Fibroblast of gingiva (primary cell): ENCODE data around the gene SLC5A1.
"Not testable (repeated sequence)": the region's sequence is repeated elsewhere in the genome, so short reads cannot be mapped to it uniquely, and the experiment has no call there.

Source experiments
- DNase-seq: peaks from one replicate; pipeline ENCODE4 v3.0.0-alpha.2; 2011; ENCODE audit warnings: low read depth

Gene SLC5A1

DNA sequence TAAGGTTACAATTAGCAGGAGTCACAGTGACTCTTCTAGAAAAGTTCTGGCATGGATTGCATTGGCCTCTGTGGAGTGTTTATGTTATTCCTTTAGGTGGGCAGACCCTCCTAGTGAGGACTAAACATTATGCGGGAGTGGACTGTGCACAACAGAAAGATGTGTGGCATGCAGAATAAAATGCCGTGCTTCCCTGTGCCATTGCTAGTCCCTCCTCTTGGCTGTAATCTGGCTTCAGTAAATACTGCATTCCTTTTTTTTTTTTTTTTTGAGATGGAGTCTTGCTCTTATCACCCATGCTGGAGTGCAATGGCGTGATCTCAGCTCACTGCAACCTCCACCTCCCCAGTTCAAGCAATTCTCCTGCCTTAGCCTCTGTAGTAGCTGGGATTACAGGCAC is 45.0 kb downstream of the SLC5A1 start:
- no peak for DNase-seq

DNA sequence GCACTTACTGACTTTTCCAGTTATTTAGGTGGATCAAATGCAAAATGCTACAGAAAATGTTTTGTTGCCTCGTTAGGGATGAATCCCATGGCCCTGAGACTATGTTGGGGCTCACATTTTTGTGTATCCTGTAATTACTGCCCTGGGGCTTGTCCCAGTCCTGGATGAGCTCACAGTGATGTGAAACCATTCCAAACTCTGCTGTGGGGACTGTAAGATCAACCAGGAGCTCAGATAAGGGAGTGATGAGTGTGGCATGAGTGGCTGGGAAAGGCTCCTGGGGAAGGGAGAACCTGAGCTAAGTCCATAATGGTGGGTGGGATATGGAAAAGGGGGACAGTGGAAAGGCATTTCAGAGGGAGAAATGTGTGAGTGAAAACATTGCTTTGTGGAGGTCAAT is 54.0 kb downstream of the SLC5A1 start:
- DNase-seq, result no peak

DNA sequence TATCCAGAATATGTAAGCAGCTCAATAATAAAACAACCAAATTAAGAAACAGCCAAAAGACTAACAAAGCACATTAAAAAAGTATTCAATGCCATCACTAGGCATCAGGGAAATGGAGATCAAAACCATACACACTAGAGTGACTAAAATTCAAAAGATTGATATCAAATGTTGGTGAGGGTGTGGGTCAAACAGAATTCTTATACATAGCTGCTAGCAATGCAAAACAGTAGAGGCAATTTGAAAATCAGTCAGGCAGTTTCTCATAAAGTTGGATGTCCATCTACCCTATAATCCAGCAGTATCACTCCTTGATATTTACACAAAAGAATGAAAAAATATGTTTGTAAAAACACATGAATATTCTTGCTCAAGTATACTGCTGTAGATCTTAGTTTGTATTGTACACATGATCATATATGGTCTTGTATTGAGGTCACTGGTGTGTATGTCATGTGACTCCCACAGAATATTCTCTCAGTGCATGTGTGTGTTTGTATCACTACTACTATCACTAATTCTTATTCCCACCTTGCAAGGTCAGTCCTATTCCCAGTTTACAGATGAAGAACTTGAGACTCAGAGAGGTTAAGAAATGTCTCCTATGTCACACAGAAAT is 54.9 kb downstream of the SLC5A1 start:
- DNase-seq, result no peak

DNA sequence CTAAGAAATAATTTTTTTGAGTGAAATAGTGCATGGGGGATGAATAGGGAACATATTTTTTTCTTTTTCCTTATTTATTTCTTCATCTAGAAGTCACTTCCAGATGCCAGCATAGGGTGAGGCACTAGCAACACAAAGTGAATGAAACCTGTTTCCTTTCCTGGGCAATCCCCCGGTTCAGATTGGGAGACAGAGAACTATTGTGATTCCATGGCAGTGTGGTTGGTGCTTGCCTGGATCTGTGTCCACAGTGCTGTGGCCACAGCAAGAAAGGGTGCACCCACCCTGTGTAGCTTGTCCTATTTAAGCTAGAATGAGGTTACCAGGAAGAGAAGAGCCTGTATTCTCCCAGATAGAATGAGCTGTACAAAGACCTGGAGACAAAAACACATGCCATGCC is 57.6 kb downstream of the SLC5A1 start:
- no peak for DNase-seq

DNA sequence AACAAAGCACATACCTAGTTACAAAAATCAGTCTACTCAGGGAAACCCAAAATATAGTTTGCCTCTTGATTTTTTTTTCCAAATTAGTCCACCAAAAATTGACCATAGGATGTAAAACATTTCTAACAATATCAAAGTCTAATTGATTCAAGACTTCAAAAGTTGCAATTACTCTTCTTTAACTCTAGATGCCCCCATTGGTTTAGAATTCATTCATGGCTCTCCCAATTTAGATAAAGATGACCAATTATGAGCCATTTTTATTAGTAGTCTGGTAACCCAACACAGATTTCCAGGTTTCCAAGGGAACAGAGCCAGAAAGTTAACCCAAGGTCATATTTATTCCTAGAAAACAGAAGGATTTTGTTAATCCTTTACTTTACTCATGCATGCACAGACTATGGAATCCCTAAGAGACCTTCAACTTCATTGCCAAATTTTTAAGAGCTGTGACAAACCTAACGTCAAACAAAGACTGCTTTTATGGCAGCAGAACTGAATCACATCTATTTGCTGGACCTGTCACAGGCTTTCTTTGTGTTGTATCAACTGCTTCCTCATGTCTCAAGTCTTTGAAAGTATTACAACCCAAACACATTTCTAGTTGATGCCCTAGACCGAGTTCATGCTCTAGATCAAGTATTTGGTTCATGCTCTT is 60.7 kb downstream of the SLC5A1 start:
- no peak for DNase-seq

DNA sequence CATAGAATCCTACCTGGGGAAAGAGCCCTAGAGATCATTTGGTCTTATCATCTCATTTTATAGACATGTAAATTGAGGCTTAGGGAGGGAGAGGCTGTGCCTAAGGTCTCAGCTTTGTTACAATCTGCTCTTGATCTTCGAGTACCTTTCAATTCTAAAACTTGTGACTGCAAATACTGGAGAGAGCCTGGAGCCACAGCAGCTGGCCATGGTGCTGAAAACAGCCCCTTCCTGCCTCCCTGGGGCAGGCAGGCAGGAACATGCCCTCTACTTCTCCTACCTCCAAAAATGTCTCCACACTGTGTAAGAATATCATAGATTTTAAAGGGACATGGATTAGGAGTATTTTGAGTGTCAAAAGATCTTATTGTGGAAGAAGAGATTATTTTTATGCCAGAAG is 63.9 kb downstream of the SLC5A1 start:
- DNase-seq, result no peak

DNA sequence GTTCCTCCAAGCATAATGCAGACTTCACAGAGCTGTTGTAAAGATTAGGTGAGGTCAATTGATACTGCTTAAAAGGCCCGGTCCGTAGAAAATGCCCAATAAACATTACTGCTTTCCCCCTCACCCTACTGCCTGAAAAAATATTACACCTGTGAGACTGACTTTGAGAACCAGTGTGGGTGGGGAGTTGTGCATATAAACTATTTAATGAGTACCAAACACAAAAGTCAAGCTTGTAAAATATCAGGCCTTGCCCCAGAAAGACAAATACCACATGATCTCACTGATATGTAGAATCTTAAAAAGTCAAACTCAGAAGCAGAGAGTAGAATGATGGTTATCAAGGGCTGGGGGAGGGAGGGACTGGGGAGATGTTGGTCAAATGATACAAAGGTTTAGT is 69.3 kb downstream of the SLC5A1 start:
- DNase-seq, result no peak

DNA sequence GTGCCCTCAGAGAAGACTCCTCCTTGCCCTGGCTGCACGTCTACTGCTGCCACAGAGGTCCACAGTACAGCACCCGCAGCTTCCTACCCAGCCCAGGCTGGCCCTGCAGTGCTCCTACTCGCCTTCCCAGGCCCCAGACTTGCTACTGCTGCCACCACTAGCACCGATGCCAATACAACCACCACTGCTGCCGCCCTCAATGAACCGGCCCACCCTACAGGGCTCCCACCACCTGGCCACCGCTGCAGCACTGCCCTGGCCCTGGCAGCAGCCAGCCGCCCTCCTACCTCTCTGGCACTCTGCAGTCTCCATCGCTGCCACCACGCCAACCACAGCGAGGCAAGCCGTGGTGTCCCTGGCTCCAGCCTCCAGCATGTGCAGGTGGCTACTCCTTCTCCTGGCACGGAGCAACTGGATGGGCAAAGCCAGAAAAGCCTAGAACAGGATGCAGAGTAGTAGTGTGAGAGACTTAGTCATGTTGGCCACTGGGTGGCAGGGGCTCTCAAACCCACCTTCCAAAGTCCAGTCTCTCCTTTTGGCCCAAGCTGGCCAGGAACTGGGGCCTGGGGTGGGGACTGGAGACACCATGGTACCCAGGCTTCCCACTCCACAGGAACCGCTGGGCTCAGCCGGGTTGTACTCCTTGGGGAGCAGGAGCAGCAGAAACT is 76.6 kb downstream of the SLC5A1 start:
- DNase-seq, result no peak

DNA sequence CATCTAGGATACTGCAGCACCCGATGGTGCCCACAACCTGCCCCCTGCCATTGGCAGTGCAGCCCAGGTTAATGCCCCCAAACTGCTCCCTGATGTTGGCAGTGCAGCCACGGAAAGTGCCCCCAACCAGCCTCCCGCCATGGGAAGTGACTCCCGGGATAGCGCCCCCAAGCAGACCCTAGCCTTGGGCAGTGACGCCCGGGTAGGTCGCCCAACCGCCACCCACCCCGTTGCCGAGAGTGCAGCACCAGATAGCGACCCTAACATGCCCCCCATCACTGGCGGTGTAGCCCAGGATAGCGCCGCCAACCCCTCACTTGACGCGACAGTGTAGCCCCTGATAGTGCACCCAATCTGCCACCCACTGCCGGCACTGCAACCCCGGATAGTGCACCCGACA is 77.5 kb downstream of the SLC5A1 start:
- no peak for DNase-seq

DNA sequence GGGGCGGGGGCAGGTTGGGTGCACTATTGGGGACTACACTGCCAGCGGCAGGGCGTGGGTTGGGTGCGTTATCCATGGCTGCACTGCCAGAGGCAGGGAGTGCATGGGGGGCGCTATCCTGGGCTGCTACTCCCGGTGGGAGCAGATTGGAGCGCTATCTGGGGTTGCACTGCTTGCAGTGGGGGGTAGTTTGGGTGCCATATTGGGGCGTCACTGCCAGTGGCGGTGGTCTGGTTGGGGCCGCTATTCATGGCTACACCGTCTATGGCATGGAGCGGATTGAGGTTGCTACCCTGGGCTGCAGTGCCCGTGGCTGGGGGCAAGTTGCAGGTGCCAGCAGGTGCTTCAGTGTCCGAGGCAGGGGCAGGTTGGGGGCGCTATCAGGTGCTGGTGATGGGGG is 79.8 kb downstream of the SLC5A1 start:
- no peak for DNase-seq

DNA sequence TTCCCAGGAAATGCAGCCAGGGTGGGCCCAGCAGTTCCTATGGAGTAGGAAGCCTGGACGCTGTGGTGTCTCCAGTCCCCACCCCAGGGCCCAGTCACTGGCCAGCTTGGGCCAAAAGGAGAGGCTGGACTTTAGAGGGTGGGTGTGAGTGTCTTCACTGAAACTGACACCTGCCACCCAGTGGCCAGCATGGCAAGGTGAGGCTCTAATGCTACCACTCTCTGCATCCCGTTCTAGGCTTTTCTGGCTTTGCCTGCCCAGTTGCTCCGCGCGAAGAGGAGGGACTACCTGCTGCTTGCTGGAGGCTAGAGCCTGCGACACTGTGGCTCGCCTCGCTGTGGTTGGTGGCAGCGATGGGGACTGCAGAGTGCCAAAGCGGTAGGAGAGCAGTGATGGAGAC is 80.6 kb downstream of the SLC5A1 start:
- no peak for DNase-seq

DNA sequence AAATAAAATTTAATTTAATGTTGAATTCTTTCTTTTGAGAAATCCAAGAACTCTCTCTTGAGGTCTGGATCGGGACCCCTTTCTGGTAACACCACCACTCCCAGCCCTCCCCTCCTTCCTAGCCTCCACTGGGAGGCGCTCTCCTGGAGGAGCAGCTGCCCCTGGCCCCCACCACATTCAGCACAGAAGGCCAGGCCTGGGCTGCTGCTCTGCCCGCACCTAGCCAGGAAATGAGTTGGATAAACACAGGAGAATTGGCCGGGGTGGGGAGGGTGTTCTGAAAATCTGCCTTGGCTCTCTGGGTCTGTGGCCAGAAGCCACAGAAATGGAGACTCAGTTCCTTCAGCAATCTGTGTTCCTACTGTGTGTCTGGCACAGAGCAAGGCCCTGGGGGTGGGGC is 84.8 kb downstream of the SLC5A1 start:
- no peak for DNase-seq

DNA sequence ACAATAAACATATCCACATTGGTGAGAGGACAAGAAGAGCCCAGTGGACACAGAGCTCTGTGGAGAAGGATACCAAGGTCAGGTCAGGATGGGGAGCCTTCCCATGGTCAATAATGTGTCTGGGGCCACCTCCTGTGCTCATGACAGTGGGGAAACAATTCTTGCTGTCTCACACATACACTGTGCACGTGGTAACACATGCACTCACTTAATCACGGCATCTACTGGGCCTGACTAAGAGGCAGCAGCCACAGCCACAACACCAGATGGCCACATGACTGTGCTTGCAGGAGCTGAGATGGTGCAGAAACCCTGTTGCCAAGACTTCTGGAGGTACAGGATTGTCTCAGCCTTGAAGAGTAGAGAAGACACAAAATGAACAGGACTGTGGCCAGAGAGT is 87.4 kb downstream of the SLC5A1 start:
- no peak for DNase-seq

DNA sequence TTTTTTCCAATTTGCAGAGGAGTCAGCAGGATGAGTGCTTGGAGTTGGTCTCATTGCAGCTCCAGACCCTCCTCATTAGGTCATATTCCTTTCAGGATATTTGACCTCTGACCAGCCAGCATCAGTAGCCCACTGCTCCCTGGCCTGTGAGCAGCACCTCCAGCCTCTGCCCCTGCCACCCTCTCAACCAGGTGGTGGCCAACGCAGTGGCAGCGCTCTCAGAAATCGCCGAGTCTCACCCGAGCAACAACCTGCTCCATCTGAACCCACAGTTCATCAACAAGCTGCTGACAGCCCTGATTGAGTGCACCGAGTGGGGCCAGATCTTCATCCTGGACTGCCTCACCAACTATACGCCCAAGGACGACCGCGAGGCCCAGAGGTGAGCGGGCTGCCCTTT is 89.1 kb downstream of the SLC5A1 start:
- DNase-seq, result no peak

DNA sequence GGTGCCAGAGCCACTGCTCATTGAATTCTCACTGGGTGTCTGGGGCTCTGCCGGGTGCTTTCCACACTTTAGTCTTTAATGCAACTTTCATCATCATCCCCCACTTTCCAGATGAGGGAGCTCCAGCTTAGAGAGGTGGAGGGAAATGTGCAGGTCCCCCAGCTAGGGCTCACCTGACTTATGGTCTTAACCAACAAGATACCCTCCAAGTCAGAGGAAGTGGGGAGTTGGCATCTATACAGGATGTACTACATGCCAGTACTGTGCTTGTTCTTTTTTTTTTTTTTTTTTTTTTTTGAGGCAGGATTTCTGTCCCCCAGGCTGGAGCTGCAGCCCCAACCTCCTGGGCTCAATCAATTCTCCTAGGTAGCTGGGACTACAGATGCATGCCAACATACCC is 89.7 kb downstream of the SLC5A1 start:
- DNase-seq, result no peak

DNA sequence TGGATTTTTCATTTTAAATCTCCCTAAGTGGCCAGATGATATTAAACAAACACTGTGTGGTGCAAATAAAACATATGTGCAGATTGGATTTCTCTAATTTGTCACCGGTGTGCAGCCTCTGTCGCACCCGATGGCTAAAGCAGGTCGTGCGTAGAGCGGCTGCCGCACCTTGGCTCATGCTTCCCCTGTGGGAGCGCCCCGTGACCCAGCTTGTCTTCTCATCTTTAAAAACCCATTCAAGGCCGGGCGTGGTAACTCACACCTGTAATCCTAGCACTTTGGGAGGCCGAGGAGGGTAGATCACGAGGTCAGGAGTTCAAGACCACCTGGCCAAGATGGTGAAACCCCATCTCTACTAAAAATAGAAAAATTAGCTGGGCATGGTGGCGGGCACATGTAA is 91.7 kb downstream of the SLC5A1 start:
- DNase-seq, result not testable (repeated sequence)

DNA sequence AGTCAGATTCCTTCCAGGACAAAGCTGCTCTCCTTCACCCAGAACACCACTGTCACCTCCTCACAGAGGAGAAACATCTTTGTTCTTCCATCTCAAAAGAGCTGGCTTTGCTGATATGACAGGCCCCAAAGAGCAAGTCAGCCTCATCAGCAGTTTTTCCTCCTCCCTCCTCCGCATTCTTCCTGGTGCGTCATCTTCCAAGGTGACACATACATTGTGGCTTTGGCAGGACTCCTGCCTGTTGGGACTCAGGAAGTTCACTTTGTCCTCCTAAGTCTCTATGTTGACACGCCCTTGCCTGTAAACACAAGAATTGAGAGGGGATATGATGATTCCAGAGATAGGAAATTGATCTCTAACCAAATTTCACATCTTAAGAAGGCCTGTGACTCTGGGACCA is 92.9 kb downstream of the SLC5A1 start:
- DNase-seq, result peak; percentile 27

DNA sequence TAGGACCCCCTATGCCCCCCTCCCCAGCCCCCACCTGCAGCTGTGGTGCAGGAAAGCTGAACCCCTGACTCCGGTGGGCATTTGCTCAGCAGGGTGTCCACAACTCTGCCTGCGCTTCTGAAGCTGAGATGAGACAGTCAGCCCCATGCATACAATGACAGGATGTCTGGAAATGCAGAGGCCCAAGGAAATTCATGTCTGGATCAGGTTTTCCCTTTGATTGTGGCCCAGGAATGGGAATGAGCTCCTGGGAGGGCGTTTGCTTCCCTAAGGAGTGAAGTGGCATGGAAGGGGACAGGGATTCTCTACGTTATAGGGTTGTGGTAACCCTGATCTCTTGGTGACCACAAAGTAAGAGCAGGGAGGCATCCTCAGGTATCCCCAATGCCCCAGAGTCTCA is 93.8 kb downstream of the SLC5A1 start:
- not testable (repeated sequence) for DNase-seq

DNA sequence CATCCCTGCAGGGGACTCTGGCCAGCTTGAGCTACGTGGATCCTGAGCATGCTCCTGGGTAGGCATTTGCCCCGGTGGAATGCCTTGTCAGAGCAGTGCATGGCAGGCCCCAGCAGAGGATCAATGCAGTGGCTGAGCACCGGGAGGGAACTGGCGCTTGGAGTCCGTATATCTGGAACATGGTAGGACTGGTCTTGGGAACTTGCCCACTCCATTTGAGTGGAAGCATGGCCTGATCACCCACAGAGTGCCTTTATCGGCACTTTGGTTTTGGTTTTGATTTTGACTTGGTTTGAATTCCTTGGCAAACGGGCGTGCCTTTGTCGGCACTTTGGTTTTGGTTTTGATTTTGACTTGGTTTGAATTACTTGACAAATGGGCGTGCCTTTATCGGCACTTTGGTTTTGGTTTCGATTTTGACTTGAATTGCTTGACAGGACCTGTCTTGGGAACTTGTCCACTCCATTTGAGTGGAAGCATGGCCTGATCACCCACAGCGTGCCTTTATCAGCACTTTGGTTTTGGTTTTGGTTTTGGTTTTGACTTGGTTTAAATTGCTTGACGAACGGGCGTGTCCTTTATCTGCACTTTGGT is 94.8 kb downstream of the SLC5A1 start:
- not testable (repeated sequence) for DNase-seq

DNA sequence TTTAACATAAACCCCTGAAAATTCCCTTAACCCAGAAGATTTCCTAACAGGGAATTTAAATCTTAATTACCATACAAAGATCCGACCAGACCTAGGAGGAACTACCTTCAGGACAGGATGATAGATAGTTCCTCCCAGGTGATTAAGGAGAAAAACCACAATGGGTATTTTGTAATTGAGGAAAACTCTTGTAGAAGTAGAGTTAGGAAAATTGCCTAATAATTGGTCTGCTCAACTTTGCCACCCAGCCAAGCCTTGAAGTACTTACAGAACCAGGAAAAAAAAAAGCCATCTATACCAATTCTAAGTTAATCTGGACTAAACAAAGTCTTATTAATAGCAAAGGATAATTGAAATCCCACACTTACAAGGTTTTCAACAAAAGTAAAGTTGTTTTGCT is 95.5 kb downstream of the SLC5A1 start:
- DNase-seq, result not testable (repeated sequence)

DNA sequence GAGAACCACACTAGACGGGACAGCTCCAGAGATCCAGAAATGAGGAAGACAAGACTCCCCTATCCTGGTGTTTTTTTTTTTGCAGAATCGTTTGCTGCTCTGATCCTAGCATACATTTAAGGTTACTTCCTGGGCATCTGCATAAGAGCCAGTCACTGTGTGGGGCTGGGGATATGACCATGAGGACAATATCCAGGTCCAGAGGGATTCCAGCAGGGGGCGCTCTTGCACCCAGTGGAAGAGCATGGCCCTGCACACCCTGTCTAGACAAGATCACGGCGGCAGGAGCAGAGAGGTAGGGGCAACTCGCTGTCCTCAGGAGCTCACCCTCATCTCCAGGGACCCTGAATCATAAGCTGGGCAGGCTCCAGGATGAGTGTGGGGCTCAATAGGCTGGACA is 97.6 kb downstream of the SLC5A1 start:
- DNase-seq, result not testable (repeated sequence)

DNA sequence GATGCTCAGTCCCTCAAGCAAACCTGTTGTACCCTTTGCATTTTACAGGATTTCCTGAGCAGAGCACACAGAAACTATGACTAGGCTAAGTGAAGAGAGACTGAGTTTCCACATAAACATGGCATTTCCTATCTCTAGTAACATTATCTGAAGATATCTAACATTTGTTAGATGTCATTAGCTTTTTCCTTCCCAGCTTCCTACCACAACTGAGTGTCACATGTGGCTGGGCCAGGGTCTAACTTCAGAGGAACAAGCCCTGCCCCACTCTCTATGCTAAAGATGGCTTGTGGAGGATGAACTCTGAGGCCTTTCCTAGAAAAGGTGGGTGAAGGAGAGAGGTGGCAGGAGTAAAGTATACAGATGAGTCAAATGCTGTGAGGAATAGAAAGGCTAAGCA is 99.5 kb downstream of the SLC5A1 start:
- DNase-seq, result no peak
